GM10847 (cell line): ENCODE measurements around the gene ZNF445.

ENCODE experiments used
- POLR2A ChIP-seq: IDR thresholded peaks from 2 replicates; pipeline ENCODE4 v1.6.1; 2011; ENCODE audit not compliant: insufficient read length; ENCODE audit errors: extremely low read depth

The ZNF445 gene

DNA sequence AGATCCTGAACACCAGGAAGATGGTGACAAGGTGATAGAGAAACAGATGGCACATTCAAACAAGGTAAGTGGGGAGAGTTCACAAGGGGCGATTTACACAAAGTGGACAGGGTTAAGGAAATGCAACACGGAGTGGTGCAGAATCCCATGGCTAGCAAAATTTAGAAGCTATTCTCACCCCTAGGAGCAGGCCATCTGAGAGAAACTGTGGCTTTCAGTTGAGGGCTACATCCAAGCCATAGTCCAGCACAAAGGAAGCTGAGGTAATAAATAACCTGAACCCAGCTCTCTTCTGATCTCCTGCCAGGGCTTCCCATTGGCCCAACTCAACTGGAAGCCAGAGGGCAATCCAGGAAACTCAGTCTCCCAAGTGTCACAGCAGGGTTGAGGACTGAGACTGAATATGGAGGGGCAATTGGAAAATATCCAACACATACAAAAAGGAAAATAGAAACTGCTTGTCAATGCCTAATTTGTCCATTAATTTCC is 1.2 kb upstream of the ZNF445 start:
- no peak for TF ChIP-seq POLR2A

DNA sequence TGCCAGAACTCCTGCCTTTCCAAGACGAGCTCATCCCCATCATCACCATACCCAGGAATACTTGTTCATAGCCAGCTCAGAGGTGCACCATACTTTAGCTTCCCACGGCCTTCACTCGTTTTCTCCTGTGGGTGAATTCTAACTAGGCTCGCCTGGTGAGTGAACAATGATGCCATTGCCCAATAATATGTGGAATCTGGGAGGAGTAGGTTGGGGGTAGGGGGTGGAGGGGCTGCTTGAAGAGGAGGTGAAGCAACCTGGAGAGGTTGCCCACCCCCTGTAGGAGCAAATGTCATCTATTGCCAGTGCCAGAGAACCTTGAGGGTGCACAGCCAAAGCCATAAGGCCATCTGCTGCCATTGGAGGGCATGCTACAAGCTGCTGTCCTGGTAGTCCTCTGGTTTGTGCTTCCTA is 592 bp upstream of the ZNF445 start:
- no peak for TF ChIP-seq POLR2A

DNA sequence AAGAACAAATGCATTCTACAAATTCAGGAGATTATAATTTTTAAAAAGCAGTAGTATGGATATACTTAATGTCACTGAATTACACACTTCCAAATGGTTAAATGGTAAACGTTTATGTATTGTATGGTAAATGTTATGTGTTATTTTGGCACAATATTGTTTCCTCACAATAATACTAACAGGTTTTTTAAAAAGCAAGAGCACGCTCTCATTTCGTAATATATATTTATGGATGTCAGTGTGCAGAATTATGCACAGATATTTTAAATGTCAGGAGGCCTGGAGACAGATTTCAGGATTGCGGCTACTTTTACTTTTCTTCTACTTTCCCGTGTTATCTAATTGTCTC is 533 bp downstream of the ZNF445 start:
- no peak for TF ChIP-seq POLR2A

DNA sequence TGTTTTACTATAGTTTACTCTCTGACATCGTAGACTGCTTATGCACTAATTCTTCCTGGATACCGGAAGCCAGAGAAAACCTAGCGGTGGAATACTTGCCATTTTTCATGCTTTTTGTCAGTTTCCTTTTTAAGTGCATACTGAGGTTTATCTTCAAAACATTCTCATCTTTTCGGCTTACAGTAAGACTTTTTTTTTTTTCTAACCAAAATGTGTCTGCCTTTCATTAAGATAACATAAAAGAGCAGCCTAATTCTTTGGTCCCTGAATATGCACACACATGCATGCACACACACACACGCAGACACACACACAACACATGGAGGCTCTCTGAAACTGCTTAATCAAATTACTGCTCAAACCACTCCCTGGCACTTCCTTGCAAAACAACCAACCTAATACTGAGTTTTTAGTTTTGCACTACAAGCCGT is 1.3 kb downstream of the ZNF445 start:
- TF ChIP-seq POLR2A, result no peak

DNA sequence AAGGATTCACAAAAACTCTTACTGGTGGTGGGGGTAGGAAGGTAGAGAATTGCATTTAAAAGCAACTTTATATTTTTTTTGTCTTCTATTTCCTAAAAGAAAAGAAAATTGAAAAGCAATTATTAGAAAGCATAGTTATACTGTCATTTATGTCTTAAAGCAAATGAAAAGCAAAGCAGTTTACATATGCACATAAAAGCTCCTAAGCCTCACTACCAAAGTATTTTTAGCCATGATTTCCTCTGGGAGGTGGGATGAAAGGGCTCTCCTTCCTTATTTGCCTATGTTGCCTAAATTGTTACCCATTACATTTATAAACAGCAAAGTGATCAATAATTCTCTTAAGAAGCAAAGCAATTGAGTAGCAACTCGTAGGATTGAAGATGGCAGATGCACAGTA is 7.0 kb downstream of the ZNF445 start:
- no peak for TF ChIP-seq POLR2A

DNA sequence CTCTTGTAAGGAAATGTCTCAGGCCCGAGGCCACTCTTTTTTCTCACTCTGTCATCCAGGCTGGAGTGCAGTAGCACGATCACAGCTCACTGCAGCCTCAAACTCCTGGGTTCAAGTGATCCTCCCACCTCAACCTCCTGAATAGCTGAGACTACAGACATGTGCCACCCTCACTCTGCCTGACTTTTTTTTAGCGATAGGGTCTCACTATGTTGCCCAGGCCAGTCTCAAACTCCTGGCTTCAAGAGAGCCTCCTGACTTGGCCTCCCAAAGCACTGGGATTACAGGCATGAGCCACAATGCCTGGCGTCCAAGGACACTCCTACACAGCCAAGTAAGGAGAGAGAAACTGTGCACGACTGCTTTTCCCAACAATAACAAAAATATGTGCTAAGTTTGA is 7.6 kb downstream of the ZNF445 start:
- no peak for TF ChIP-seq POLR2A

DNA sequence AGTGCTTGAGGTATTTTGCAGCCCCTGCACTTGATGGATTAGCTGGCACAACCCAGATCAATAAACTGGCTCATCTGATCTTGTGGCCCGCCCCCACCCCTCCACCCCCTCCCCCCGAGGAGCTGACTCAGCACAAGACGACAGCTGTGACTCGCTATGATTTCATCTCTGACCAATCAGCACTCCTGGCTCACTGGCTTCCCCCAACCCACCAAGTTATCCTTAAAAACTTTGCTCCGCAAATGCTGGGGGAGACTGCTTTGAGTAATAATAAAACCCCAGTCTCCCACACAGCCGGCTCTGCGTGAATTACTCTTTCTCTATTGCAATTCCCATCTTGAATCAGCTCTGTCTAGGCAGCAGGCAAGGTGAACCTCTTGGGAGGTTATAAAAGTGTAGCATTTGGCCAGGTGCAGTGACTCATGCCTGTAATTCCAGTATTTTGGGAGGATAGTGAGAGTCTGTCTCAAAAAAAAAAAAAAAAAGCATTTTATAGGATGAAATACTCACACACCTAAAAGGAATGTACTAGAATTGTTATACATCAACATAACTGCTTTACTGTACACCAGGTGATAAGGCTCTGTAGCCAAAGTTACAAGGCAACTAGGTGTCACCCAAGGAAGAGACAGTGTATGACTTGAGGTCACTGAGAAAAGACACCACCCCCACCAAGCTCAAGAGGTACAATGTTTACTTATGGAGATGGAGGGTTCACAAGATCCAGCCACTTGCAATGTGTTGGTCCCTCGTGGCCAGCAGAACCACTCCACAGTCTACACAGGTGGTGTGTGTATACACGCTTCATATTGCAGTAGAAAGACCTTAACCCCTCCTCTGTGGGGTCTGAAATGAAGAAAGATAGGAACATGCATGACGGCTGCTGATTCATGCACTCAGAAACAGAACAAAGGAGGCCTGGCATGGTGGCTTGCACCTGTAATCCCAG is 8.6 kb downstream of the ZNF445 start:
- TF ChIP-seq POLR2A, result no peak

DNA sequence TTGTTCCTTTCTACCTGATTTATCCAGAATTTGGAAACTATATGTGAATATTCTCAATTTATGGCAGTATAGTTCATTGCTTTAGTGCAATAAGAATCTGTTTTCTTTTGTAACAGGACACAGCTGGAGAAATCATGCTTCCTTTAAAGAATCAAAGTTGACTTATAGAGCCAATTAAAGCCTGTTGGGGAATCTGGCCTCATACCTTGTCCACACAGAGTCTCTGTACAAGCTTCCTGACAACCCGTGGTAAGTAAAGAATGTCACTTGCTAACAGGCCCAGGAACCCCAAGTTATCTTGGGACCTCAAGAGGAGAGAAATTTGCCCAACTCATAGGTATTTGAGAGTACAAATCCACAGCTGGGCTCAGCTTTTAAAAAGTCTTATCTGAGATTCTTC is 10.2 kb downstream of the ZNF445 start:
- TF ChIP-seq POLR2A, result no peak

DNA sequence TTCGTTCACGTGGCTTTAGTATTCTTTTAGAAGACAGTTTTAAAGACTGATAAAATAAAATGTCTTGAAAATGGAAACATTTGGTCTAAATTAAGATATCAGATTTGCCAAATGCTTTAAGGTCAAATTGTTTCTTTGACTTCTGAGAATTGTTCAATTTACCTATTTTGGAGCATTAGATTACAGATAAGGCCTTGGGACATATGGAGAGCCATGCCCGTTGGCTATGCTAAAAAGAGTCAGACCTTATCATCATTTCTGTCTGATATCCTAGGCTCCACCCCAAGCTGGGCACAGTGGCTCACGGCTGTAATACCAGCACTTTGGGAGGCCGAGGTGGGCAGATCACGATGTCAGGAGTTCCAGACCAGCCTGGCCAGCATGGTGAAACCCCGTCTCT is 13.0 kb downstream of the ZNF445 start:
- no peak for TF ChIP-seq POLR2A

DNA sequence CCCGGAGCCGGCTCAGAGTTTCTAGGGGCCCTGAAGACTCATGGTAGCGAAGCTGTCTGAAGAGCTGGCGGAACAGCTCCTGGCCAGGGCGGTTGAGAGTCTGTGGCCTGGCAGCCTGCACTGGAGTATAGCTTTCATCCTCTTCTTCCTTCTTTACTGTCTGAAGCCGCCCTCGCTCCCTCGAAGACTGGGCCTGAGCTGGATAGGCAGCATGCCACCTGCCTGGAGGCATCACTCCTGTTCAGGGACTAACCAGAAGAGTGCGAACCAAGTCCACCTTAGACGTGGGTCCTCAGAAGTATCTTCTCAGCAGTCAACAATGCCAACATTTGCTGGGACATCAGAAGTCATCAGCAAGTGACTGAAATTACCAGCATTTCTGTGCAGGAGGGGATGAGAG is 22.2 kb downstream of the ZNF445 start:
- no peak for TF ChIP-seq POLR2A

DNA sequence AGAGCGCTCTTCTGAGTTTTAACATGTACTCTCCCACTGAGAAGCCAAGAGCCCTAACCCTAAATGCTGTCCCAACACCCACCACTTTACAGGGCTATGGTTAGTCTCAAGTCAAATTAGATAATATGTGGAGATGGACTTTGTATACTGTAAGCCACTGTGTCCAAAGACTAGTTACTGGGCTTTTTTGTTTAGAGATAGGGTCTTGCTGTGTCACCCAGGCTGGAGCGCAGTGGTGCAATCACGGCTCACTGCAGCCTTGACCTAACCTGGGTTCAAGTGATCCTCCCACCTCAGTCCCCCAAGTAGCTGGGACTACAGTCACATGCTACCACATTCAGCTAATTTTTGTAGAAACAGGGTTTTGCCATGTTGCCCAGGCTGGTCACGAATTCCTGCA is 23.2 kb downstream of the ZNF445 start:
- no peak for TF ChIP-seq POLR2A

DNA sequence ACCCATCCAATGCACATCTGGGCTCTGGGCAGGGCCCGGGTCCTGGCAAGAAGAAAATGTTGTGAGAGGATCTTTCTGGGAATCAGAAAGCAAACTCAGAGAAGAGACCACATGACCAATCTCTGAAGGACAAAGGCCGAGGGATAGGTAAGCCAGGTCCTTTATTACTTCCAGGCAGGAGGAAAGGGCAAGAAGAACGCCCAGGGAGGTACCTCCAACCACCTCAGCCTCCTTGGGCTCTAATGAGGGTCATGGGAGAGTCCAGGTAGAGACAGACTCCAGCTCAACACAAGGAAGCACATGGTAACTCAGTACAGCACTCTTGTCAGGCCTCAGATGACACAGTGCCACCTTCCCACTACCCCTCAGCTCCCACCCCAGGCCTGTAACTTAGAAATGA is 26.0 kb downstream of the ZNF445 start:
- no peak for TF ChIP-seq POLR2A

DNA sequence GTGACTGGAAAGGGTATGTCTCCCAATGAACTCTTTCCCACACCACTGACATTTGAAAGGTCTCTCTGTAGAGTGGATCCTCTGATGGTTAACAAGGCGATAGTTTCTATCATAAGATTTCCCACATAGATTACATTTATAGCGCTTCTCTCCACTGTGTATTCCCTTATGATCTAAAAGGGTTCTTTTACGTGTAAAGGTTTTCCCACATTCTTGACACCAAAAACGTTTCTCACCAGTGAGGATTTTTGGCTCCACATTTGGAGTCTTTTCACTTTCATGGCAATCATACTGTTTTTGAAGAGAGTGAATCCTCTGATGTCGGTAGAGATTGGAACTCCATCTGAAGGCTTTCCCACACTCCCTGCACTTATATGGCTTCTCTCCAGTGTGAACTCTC is 30.5 kb downstream of the ZNF445 start:
- no peak for TF ChIP-seq POLR2A

DNA sequence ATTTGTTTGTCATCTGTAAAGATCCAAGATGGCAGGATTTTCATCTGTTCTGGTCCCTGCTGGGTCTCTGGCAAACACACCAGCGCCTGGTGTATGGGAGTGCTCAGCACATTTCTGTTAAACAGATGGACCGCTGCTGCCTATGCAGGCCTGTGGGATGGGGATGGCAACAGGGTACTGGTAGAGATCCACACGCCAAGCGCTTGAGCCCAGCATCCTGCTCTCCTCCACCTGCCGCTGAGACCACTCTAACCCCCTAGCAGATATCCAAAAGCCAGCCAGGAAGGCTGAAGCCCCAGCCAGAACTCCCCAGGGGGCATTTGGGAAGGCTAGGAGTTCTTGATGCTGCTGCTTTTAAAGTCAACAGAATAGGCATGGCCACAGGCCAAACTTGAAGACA is 31.7 kb downstream of the ZNF445 start:
- no peak for TF ChIP-seq POLR2A

DNA sequence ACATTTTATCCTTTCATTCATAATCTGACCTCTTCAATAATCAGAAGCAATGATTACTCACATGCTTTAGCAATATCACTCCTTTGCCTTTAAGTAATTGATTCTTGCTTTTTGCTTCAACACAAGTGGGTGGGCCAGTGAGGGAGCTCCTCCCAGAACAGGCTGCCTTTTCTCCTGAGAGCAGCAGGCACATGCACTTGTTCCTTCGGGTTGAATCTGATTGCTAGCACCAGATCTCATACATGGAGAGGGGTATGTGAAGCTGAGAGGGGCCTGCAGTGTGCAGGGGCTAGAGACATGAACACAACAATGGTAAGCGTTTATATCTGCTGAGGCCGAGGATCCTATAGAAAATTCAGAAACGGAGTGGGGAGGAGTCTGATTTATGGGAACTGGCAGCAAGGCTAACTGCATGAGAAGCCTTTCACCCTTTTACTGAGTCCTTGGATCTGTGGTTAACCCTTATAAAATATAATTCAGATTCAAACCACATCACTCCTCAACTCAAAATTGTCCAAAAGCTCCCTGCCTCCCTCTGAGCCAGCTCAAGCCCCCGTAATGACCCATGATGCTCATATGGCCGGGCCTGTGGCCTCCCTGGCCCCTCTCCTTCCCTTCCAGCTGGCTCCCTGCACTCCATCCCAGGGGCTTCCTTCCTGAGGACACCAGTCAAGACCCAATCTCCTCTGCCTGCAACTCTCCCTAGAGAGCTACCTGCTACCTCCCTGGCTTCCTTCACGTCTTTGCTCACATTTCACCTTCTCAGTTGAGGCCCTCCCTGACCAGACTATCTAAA is 32.4 kb downstream of the ZNF445 start:
- no peak for TF ChIP-seq POLR2A

DNA sequence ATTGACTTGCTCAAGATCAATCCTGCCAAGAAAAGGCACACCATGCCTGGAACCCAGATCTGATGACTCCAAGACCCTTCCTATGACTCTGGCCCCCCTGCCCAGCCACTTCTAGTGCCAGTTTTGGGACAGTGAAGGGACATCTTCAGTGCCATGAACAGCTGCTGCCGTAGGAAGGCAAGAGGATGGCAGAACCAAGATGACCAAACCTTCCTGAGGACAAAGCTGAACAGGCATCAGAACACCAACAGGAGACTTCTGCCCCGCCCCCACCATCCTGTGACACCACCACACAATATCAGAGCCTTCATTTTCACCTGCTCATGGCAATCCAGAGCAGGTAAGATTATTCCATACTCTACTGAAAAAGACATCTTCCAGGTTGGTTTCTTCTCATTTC is 33.0 kb downstream of the ZNF445 start:
- no peak for TF ChIP-seq POLR2A
